H1 (cell line): ENCODE results near the gene SCAMP4. TPM values are rescaled to one million over a fixed set of nuclear protein-coding genes. Genes with fewer than 3 reads are reported as not detected.

Source experiments
- CHD1 ChIP-seq: IDR thresholded peaks from 2 replicates; pipeline ENCODE4 v1.6.1; 2012; ENCODE audit warnings: low read depth, low read length, improper control_type of control experiment
- CHD7 ChIP-seq: fragments of 300-600 bp; sonication (generic); IDR thresholded peaks from 2 replicates; pipeline ENCODE4 v1.7.1; 2012; ENCODE audit warnings: low read length, moderate library complexity, mild to moderate bottlenecking, inconsistent platforms; ENCODE audit not compliant: insufficient replicate concordance
- EZH2 ChIP-seq: fragments of 200-600 bp; sonication (generic); IDR thresholded peaks from 2 replicates; pipeline ENCODE4 v1.7.1; 2012; ENCODE audit warnings: low read depth, mild to moderate bottlenecking, moderate library complexity, low read length, inconsistent platforms; ENCODE audit not compliant: severe bottlenecking
- HDAC6 ChIP-seq: IDR thresholded peaks from one replicate; pipeline ENCODE4 v1.7.1; 2012; ENCODE audit warnings: low read depth, mild to moderate bottlenecking, inconsistent platforms, low read length, moderate library complexity
- MAFK ChIP-seq: IDR thresholded peaks from 2 replicates; pipeline ENCODE4 v1.6.1; 2012; ENCODE audit warnings: low read depth, mild to moderate bottlenecking, improper control_type of control experiment, low read length
- SIRT6 ChIP-seq: IDR thresholded peaks from one replicate; pipeline ENCODE4 v1.7.1; 2012; ENCODE audit warnings: low read length, inconsistent platforms
- SP4 ChIP-seq: IDR thresholded peaks from 2 replicates; pipeline ENCODE4 v1.6.1; 2012; ENCODE audit warnings: low read length, inconsistent platforms
- TAF7 ChIP-seq: optimal IDR thresholded peaks from 2 replicates; pipeline ENCODE3; 2011; ENCODE audit warnings: low read depth, mild to moderate bottlenecking, inconsistent platforms, low read length, moderate library complexity, borderline replicate concordance
- TCF12 ChIP-seq: IDR thresholded peaks from 2 replicates; pipeline ENCODE4 v1.6.1; 2011; ENCODE audit warnings: low read depth, mild to moderate bottlenecking, low read length
- TEAD4 ChIP-seq: IDR thresholded peaks from 2 replicates; pipeline ENCODE4 v1.6.1; 2012; ENCODE audit warnings: low read depth, low read length, inconsistent platforms, mixed read lengths
- ZNF274 ChIP-seq: IDR thresholded peaks from 2 replicates; pipeline ENCODE4 v1.7.0; 2012; ENCODE audit warnings: low read length, borderline replicate concordance; ENCODE audit errors: extremely low read depth
- polyA plus RNA-seq, 7 experiments: library from polyadenylated mRNA; depleted of rRNA in 3 of 7; stranded (reverse) in 5 of 7; unstranded in 2 of 7; fragments of >200 nt in 5 of 7; fragments of 200-250 nt in 2 of 7; gene quantifications; 1 replicate in 5 of 7; 2 replicates in 1 of 7; 4 replicates in 1 of 7; pipeline versions ENCODE4 v1.2.1 to v1.2.3, GENCODE V29; 2011 to 2013; ENCODE audit warnings: missing spikeins in 2 of 7, mixed read lengths in 2 of 7
- total RNA-seq: library from RNA; stranded (reverse); fragmentation: NEBNext Ultra II Directional; extraction: Animal tissue kit (Norgen Biotek cat#: 25700); gene quantifications from 2 replicates; pipeline ENCODE4 v1.2.1, GENCODE V29; 2021

Gene SCAMP4
- total and polyA plus RNA-seq, 2 of the 8 experiments (the other 6 are each of a cell fraction or from before 2014, with no cell fraction given) = 17.1 to 61.4 TPM

GRCh38 chr19:1907563-1908363 lies 2.6 kb downstream of the SCAMP4 start (continued):
- TF ChIP-seq CHD7 (no peak), TAF7 (no peak), ZNF274 (no peak), MAFK (no peak), TCF12 (no peak), SP4 (no peak), HDAC6 (no peak), SIRT6 (no peak), TEAD4 (no peak), EZH2 (no peak), CHD1 (no peak)
